ENCODE measurements around the gene GDF9. TPM values are rescaled to one million over a fixed set of nuclear protein-coding genes. Genes with fewer than 3 reads are reported as not detected.

Gene GDF9
- total and polyA plus RNA-seq, 11 donors, result 0.10 to 1.00 (median 0.42) TPM; not detected in 1

DNA sequence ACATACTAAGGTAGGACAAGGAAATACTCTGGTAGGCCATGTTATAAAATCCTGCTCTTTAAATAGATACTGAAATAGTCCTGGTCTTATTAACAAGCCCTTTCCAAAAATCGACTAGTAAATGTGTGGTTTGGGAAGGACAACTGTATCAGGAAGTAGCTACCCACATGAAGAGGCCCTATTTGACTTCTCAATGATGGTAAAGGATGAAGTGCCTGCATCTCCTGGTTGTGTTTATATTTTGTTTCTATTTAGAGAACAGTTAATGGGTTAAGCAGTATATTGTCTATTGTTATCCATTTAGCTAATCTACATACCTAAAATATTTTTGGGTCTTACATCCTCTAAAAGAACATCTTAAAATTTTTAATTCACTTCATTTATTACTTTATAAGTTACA, 12.5 kb downstream of the GDF9 start:
- Histone ChIP-seq H3K4me3 (no peak overlapping the region), H3K4me1 (peaks cover 0 to 13% (median 0%) of the 10 kb centered on the region in 12 donors), H3K36me3 (no peaks in the 10 kb centered on the region), H3K27ac (no peak overlapping the region), H3K9me3 (no peaks in the 10 kb centered on the region), H3K27me3 (no peaks in the 10 kb centered on the region)
- no peak for TF ChIP-seq CTCF (IDR thresholded peaks at IDR 0.05)
- no peak for TF ChIP-seq POLR2A (IDR thresholded peaks at IDR 0.05)
- DNase-seq (no peak), ATAC-seq (no peak)
- WGBS, 4 donors, result 23 to 46% (median 35%) methylated on average over 1 of the region's 1 CpG
- intact Hi-C loops (cut with DNase I), result no loop called here

- Histone ChIP-seq H3K9me3 (no peaks in the 10 kb centered on the region), H3K27me3 (no peaks in the 10 kb centered on the region), H3K4me1 (peaks cover 0 to 13% (median 0%) of the 10 kb centered on the region in 12 donors), H3K27ac (no peak overlapping the region), H3K4me3 (no peak overlapping the region), H3K36me3 (no peaks in the 10 kb centered on the region)
- DNase-seq, result no peak
- intact Hi-C loops (cut with DNase I), result no loop called here
- no peak for ATAC-seq
- 96 to 97% (median 96%) methylated on average over 3 of the region's 3 CpGs for WGBS, 4 donors
- TF ChIP-seq CTCF (IDR thresholded peaks at IDR 0.05), result no peak
- no peak for TF ChIP-seq POLR2A (IDR thresholded peaks at IDR 0.05)
These were observed 12.9 kb downstream of the GDF9 start for GRCh38 chr5:132853323-132853722.

- ATAC-seq, result no peak
- no peak overlapping the region for H3K4me3 ChIP-seq
- TF ChIP-seq CTCF (IDR thresholded peaks at IDR 0.05) (no peak), POLR2A (IDR thresholded peaks at IDR 0.05) (no peak)
- no peak for DNase-seq
- H3K36me3 ChIP-seq, result no peaks in the 10 kb centered on the region
- no peak overlapping the region for H3K27ac ChIP-seq
- H3K27me3 ChIP-seq, result no peaks in the 10 kb centered on the region
- 65 to 79% (median 78%) methylated on average over 2 of the region's 2 CpGs for WGBS, 4 donors
- intact Hi-C loops (cut with DNase I), result no loop called here
- peaks cover 0 to 13% (median 0%) of the 10 kb centered on the region in 12 donors for H3K4me1 ChIP-seq
- no peaks in the 10 kb centered on the region for H3K9me3 ChIP-seq
These were observed 16.2 kb downstream of the GDF9 start for GRCh38 chr5:132850066-132850465.

- TF ChIP-seq POLR2A (IDR thresholded peaks at IDR 0.05) (no peak), CTCF (IDR thresholded peaks at IDR 0.05) (no peak)
- no peaks in the 10 kb centered on the region for H3K27me3 ChIP-seq
- intact Hi-C loops (cut with DNase I), result no loop called here
- DNase-seq (no peak), ATAC-seq (no peak)
- H3K4me3 ChIP-seq, result no peak overlapping the region
- no peak overlapping the region for H3K27ac ChIP-seq
- no peaks in the 10 kb centered on the region for H3K9me3 ChIP-seq
- H3K4me1 ChIP-seq, result peaks cover 0 to 10% (median 0%) of the 10 kb centered on the region in 12 donors
- WGBS, 4 donors, result 56 to 77% (median 72%) methylated on average over 1 of the region's 1 CpG
- H3K36me3 ChIP-seq, result no peaks in the 10 kb centered on the region
These were observed 16.9 kb downstream of the GDF9 start for GRCh38 chr5:132849347-132849746.

Data from heart left ventricle (tissue), 16 donors.